Measurements from ENCODE around the gene MTPN.

Gene MTPN

GRCh38 chr7:136000288-136000913, 23.2 kb upstream of the MTPN start:
- no peak for DNase-seq (ENCODE audit: low read depth)
- H3K4me3 ChIP-seq (ENCODE audit: low read depth, low read length), result no peak overlapping the region
- TF ChIP-seq, protein P1, sequence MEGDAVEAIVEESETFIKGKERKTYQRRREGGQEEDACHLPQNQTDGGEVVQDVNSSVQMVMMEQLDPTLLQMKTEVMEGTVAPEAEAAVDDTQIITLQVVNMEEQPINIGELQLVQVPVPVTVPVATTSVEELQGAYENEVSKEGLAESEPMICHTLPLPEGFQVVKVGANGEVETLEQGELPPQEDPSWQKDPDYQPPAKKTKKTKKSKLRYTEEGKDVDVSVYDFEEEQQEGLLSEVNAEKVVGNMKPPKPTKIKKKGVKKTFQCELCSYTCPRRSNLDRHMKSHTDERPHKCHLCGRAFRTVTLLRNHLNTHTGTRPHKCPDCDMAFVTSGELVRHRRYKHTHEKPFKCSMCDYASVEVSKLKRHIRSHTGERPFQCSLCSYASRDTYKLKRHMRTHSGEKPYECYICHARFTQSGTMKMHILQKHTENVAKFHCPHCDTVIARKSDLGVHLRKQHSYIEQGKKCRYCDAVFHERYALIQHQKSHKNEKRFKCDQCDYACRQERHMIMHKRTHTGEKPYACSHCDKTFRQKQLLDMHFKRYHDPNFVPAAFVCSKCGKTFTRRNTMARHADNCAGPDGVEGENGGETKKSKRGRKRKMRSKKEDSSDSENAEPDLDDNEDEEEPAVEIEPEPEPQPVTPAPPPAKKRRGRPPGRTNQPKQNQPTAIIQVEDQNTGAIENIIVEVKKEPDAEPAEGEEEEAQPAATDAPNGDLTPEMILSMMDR (IDR thresholded peaks at IDR 0.05; ENCODE audit: low read depth, low read length, missing control alignments), result no peak

GRCh38 chr7:135998081-135998480, 20.9 kb upstream of the MTPN start:
- TF ChIP-seq, protein P1 (IDR thresholded peaks at IDR 0.05; ENCODE audit: low read depth, low read length, missing control alignments), result no peak
- DNase-seq (ENCODE audit: low read depth), result no peak
- no peak overlapping the region for H3K4me3 ChIP-seq (ENCODE audit: low read depth, low read length)

DNA sequence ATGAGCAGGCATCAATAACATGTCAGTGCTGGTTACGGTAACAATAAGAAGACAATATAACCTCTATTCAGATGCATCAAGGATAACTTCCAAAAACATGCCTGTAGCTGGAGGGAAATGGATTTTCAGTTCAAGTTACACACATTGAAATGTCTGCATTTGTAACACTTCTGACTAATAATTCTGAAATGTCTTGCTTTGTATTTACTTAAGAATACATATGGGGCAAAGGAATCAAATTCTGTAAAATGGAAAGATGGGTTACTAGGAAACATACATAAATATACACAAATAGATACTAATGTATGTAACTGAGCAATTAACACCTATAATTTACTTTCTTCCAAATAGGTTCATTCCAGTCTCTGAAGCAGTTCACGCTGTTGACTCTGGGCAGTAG, 18.6 kb upstream of the MTPN start:
- H3K4me3 ChIP-seq (ENCODE audit: low read depth, low read length), result no peak overlapping the region
- DNase-seq (ENCODE audit: low read depth), result no peak
- TF ChIP-seq, protein P1 (IDR thresholded peaks at IDR 0.05; ENCODE audit: low read depth, low read length, missing control alignments), result no peak

- no peak for DNase-seq (ENCODE audit: low read depth)
- no peak overlapping the region for H3K4me3 ChIP-seq (ENCODE audit: low read depth, low read length)
- TF ChIP-seq, protein P1 (IDR thresholded peaks at IDR 0.05; ENCODE audit: low read depth, low read length, missing control alignments), result no peak
These were observed 17.5 kb upstream of the MTPN start for GRCh38 chr7:135994466-135995205.

- no peak for DNase-seq (ENCODE audit: low read depth)
- TF ChIP-seq, protein P1 (IDR thresholded peaks at IDR 0.05; ENCODE audit: low read depth, low read length, missing control alignments), result no peak
- H3K4me3 ChIP-seq (ENCODE audit: low read depth, low read length), result no peak overlapping the region
These were observed 16.8 kb upstream of the MTPN start for GRCh38 chr7:135993950-135994349.

DNA sequence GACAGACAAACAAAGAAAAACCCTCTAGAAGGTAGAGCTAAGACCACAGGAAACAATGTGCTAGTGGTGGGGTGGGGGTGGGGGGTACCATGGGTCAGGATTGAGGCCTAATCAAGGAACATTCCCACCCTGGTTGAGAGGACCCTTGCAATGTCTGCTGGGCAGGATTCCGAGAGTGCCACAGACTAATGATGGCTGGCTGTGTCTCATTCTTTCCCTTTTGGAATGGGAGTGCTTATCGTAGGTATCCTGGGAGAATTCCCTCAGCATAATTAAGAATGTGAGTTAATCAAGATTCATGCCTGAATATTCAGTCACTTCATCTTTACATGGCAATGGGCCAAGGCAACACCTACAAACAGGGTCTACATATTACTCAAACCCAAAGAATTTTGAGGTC, 14.7 kb upstream of the MTPN start:
- TF ChIP-seq, protein P1 (IDR thresholded peaks at IDR 0.05; ENCODE audit: low read depth, low read length, missing control alignments), result no peak
- H3K4me3 ChIP-seq (ENCODE audit: low read depth, low read length), result no peak overlapping the region
- no peak for DNase-seq (ENCODE audit: low read depth)

- H3K4me3 ChIP-seq (ENCODE audit: low read depth, low read length), result no peak overlapping the region
- DNase-seq (ENCODE audit: low read depth), result no peak
- TF ChIP-seq, protein P1 (IDR thresholded peaks at IDR 0.05; ENCODE audit: low read depth, low read length, missing control alignments), result no peak
These were observed 14.2 kb upstream of the MTPN start for GRCh38 chr7:135991322-135991721.
